ENCODE results near the gene CDX1.
A peak's percentile ranks its signal among the peaks of the same experiment; 100 is the strongest.
"Not testable (repeated sequence)": the region's sequence is repeated elsewhere in the genome, so short reads cannot be mapped to it uniquely, and the experiment has no call there.

Gene CDX1

GRCh38 chr5:150210644-150211043 is 44.1 kb downstream of the CDX1 start:
- no peak for FAIRE-seq

- FAIRE-seq: no peak
These were observed 44.8 kb downstream of the CDX1 start for GRCh38 chr5:150211156-150212030.

GRCh38 chr5:150213530-150213929 is 47.0 kb downstream of the CDX1 start:
- FAIRE-seq: no peak

- FAIRE-seq: no peak
These were observed 47.7 kb downstream of the CDX1 start for GRCh38 chr5:150214289-150214688.

- no peak for FAIRE-seq
These were observed 49.7 kb downstream of the CDX1 start for GRCh38 chr5:150215979-150216944.

GRCh38 chr5:150217038-150217437 is 50.5 kb downstream of the CDX1 start:
- FAIRE-seq: no peak

- peak; percentile 59 for FAIRE-seq
These were observed 51.5 kb downstream of the CDX1 start for GRCh38 chr5:150217873-150218692.

- no peak for FAIRE-seq
These were observed 52.1 kb downstream of the CDX1 start for GRCh38 chr5:150218693-150219035.

- FAIRE-seq: no peak
These were observed 52.6 kb downstream of the CDX1 start for GRCh38 chr5:150219142-150219541.

GRCh38 chr5:150219861-150220260 is 53.3 kb downstream of the CDX1 start:
- FAIRE-seq: no peak

GRCh38 chr5:150221471-150221870 is 54.9 kb downstream of the CDX1 start:
- no peak for FAIRE-seq

GRCh38 chr5:150222906-150223305 is 56.3 kb downstream of the CDX1 start:
- no peak for FAIRE-seq

GRCh38 chr5:150223474-150223873 is 56.9 kb downstream of the CDX1 start:
- no peak for FAIRE-seq

GRCh38 chr5:150224483-150225027 is 58.0 kb downstream of the CDX1 start:
- FAIRE-seq: no peak

- no peak for FAIRE-seq
These were observed 60.5 kb downstream of the CDX1 start for GRCh38 chr5:150227036-150227435.

- no peak for FAIRE-seq
These were observed 61.2 kb downstream of the CDX1 start for GRCh38 chr5:150227606-150228273.

- FAIRE-seq: no peak
These were observed 63.0 kb downstream of the CDX1 start for GRCh38 chr5:150229571-150229970.

GRCh38 chr5:150230842-150231241 is 64.3 kb downstream of the CDX1 start:
- no peak for FAIRE-seq

- not testable (repeated sequence) for FAIRE-seq
These were observed 67.1 kb downstream of the CDX1 start for GRCh38 chr5:150233706-150234105.

Data from endometrium (tissue), 2 donors.